Liver (tissue), 9 donors: ENCODE measurements around the gene NOTCH1. TPM values are rescaled to one million over a fixed set of nuclear protein-coding genes. Genes with fewer than 3 reads are reported as not detected.

ENCODE experiments used
- DNase-seq: peaks from one replicate; pipeline ENCODE4 v3.0.0-alpha.2; 2017; ENCODE audit warnings: low spot score
- H3K27ac ChIP-seq, 2 donors: one replicate each; pipeline ENCODE4 v1.7.0; 2013; ENCODE audit warnings: inconsistent platforms in 2 of 2, low read length in 2 of 2, control low read depth in 1 of 2, low read depth in 1 of 2, mild to moderate bottlenecking in 1 of 2
- H3K27me3 ChIP-seq, 4 donors: one replicate each; pipeline versions ENCODE4 v1.6.1 to v1.7.0; 2013; ENCODE audit warnings: low read length in 3 of 4, inconsistent platforms in 1 of 4, mild to moderate bottlenecking in 1 of 4, moderate library complexity in 1 of 4; ENCODE audit not compliant: control insufficient read depth in 4 of 4, insufficient read depth in 4 of 4
- H3K36me3 ChIP-seq, 4 donors: one replicate each; pipeline versions ENCODE4 v1.6.1 to v1.7.0; 2013; ENCODE audit warnings: low read length in 3 of 4, mild to moderate bottlenecking in 3 of 4, low read depth in 1 of 4, moderate library complexity in 1 of 4; ENCODE audit not compliant: control insufficient read depth in 4 of 4, insufficient read depth in 3 of 4
- H3K4me1 ChIP-seq, 4 donors: one replicate each; pipeline versions ENCODE4 v1.6.1 to v1.7.0; 2013; ENCODE audit warnings: low read length in 3 of 4, mild to moderate bottlenecking in 3 of 4, moderate library complexity in 1 of 4; ENCODE audit not compliant: control insufficient read depth in 4 of 4, insufficient read depth in 4 of 4
- H3K4me3 ChIP-seq, 3 donors: one replicate each; pipeline versions ENCODE4 v1.6.1 to v1.7.0; 2013; ENCODE audit warnings: low read length in 3 of 3, control low read depth in 1 of 3, low read depth in 1 of 3, mild to moderate bottlenecking in 1 of 3
- H3K9ac ChIP-seq, 2 donors: one replicate each; pipeline ENCODE4 v1.7.0; 2013; ENCODE audit warnings: low read length in 2 of 2, mild to moderate bottlenecking in 2 of 2, moderate library complexity in 2 of 2, control low read depth in 1 of 2, low read depth in 1 of 2
- H3K9me3 ChIP-seq, 4 donors: one replicate each; pipeline versions ENCODE4 v1.6.1 to v1.7.0; 2013; ENCODE audit warnings: low read length in 3 of 4; ENCODE audit not compliant: control insufficient read depth in 4 of 4
- EGR1 ChIP-seq, 2 donors: IDR thresholded peaks; 2 replicates each; pipeline ENCODE4 v1.6.1; 2016 to 2018; ENCODE audit warnings: antibody characterized with exemption in 2 of 2, low read depth in 2 of 2
- FOXA1 ChIP-seq: IDR thresholded peaks from 2 replicates; pipeline ENCODE4 v1.6.1; 2016; ENCODE audit warnings: antibody characterized with exemption
- FOXA2 ChIP-seq: IDR thresholded peaks from 2 replicates; pipeline ENCODE4 v1.6.1; 2016; ENCODE audit warnings: antibody characterized with exemption
- GABPA ChIP-seq, 2 donors: IDR thresholded peaks in 1 of 2; conservative IDR thresholded peaks in 1 of 2; 2 replicates each; pipeline ENCODE4 v1.6.1; 2016; ENCODE audit warnings: antibody characterized with exemption in 2 of 2, mild to moderate bottlenecking in 1 of 2, moderate library complexity in 1 of 2
- HNF4A ChIP-seq, 2 donors: conservative IDR thresholded peaks; 2 replicates each; pipeline ENCODE4 v1.6.1; 2016; ENCODE audit warnings: antibody characterized with exemption in 2 of 2, mild to moderate bottlenecking in 2 of 2
- HNF4G ChIP-seq: IDR thresholded peaks from 2 replicates; pipeline ENCODE4 v1.6.1; 2016; ENCODE audit warnings: antibody characterized with exemption
- JUND ChIP-seq, 2 donors: IDR thresholded peaks; 2 replicates each; pipeline ENCODE4 v1.6.1; 2016; ENCODE audit warnings: antibody characterized with exemption in 2 of 2
- NR2F2 ChIP-seq: IDR thresholded peaks from 2 replicates; pipeline ENCODE4 v1.6.1; 2016; ENCODE audit warnings: antibody characterized with exemption
- RAD21 ChIP-seq, 2 donors: IDR thresholded peaks; 2 replicates each; pipeline ENCODE4 v1.6.1; 2016; ENCODE audit warnings: antibody characterized with exemption in 2 of 2, mild to moderate bottlenecking in 2 of 2
- RXRA ChIP-seq, 2 donors: IDR thresholded peaks; 2 replicates each; pipeline ENCODE4 v1.6.1; 2017 to 2018; ENCODE audit warnings: antibody characterized with exemption in 2 of 2, mild to moderate bottlenecking in 1 of 2
- SP1 ChIP-seq: IDR thresholded peaks from 2 replicates; pipeline ENCODE4 v1.6.1; 2018; ENCODE audit warnings: antibody characterized with exemption, mild to moderate bottlenecking
- TAF1 ChIP-seq: conservative IDR thresholded peaks from 2 replicates; pipeline ENCODE4 v1.6.1; 2016; ENCODE audit warnings: antibody characterized with exemption, mild to moderate bottlenecking
- YY1 ChIP-seq: IDR thresholded peaks from 2 replicates; pipeline ENCODE4 v1.6.1; 2016; ENCODE audit warnings: antibody characterized with exemption, mild to moderate bottlenecking
- WGBS: extraction: QIAGEN DNeasy Blood & Tissue Kit; methylation state at CpG from one replicate; pipeline ENCODE4 v1.1.7; 2013; 5-methylcytosine and 5-hydroxymethylcytosine counted together
- polyA plus RNA-seq, 2 donors: library from polyadenylated mRNA; stranded (reverse) in 1 of 2; unstranded in 1 of 2; fragments of 200-250 nt in 1 of 2; fragments of >200 nt in 1 of 2; fragmentation: Nextera tagmentation in 1 of 2; extraction: Ambion mirVana in 1 of 2; gene quantifications; one replicate each; pipeline versions ENCODE4 v1.2.1 to v1.2.3, GENCODE V29; 2013 to 2015
- total RNA-seq, 2 donors: library from RNA; depleted of rRNA; stranded (reverse); fragments of >200 nt; gene quantifications; one replicate each; pipeline ENCODE4 v1.2.3, GENCODE V29; 2014
- TF ChIP-seq, protein P1 (sequence below): IDR thresholded peaks from 2 replicates; pipeline ENCODE4 v1.6.1; 2016; ENCODE audit warnings: antibody characterized with exemption, mild to moderate bottlenecking
- TF ChIP-seq, protein P2 (sequence below): IDR thresholded peaks from 2 replicates; pipeline ENCODE4 v1.6.1; 2016; ENCODE audit warnings: antibody characterized with exemption
- TF ChIP-seq, protein P3 (sequence below): IDR thresholded peaks from 2 replicates; pipeline ENCODE4 v1.6.1; 2016; ENCODE audit warnings: antibody characterized with exemption
- TF ChIP-seq, protein P4 (sequence below): IDR thresholded peaks from 2 replicates; pipeline ENCODE4 v1.6.1; 2016; ENCODE audit warnings: antibody characterized with exemption
- TF ChIP-seq, protein P5 (sequence below): fragments of 150-350 bp; IDR thresholded peaks from 2 replicates; pipeline ENCODE4 v1.5.1; 2017; ENCODE audit warnings: improper control_type of control experiment, low read depth, low read length; ENCODE audit not compliant: missing input control
- donor health status: healthy.
- donor health status: healthy.
- donor health status: healthy.
- donor health status: healthy.
- donor health status: healthy.

Gene NOTCH1
- total and polyA plus RNA-seq, 4 donors: 2.4 to 22.3 (median 8.5) TPM

DNA sequence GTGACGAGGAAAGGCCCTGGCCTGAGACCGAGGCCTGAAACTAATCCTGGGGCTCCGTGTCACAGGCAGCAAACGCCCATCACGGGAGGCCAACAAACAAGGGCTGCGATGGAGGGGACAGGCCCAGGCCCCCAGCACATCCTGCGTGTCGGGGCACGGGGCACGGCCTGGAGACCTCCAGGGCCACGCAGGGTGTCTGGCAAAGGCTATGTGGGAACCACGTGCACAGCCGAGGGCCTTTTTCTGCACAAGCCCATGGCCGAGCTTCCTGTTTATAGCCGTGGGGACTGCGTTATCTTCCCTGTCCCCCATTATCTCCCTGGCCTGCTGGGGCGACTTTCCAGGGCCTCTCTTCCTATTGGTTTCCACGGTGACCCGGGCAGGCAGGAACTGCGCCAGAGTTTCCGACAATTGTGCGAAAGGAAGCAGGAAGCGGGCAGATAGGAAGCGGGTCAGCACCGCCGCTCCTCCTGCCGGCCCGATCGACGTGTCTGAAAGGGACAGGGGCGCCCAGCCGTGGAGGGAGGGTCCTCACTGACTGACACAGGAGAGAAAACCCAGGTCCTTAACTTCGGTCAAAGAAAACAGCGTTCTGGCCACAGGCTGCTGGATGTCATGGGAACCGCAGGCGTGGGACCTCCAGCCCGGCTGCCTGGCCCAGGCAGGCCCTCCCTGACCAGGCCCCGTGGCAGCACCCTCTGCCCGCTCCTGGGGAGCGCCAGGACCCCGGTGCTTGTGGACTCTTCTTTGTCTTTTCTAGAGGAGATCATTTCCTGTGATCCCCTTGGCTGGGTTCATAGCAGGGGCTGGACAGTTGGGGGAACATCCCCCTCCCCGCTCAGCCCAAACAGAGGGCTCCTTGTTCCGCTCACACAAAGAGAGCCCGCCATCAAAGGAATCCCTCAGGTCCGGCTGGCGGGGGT is 33.9 kb downstream of the NOTCH1 start:
- DNase-seq: peak; percentile 51
- H3K27me3 ChIP-seq: no peaks in the 10 kb centered on the region
- H3K27ac ChIP-seq: peak overlapping the region; percentile 66 to 79
- no peaks in the 10 kb centered on the region for H3K9me3 ChIP-seq
- H3K9ac ChIP-seq: no peak overlapping the region
- WGBS: 79% methylated on average over 46 of the region's 46 CpGs
- H3K36me3 ChIP-seq: peaks cover 9 to 66% (median 30%) of the 10 kb centered on the region in 4 donors
- TF ChIP-seq JUND (IDR thresholded peaks at IDR 0.05) (no peak), EGR1 (IDR thresholded peaks at IDR 0.05; ENCODE audit: low read depth in 2 of 2) (peak; percentile 48 to 81), SP1 (peak; percentile 74), YY1 (no peak), RAD21 (IDR thresholded peaks at IDR 0.05) (peak in 1 of 2 donors; percentile 15), TAF1 (no peak), FOXA2 (no peak), GABPA (IDR thresholded peaks at IDR 0.05 in 1 of 2, conservative IDR thresholded peaks at IDR 0.05 in 1 of 2) (no peak), RXRA (IDR thresholded peaks at IDR 0.05) (peak in 1 of 2 donors; percentile 61), HNF4A (conservative IDR thresholded peaks at IDR 0.05) (no peak), NR2F2 (peak; percentile 100), FOXA1 (no peak), HNF4G (no peak)
- TF ChIP-seq, protein P1, sequence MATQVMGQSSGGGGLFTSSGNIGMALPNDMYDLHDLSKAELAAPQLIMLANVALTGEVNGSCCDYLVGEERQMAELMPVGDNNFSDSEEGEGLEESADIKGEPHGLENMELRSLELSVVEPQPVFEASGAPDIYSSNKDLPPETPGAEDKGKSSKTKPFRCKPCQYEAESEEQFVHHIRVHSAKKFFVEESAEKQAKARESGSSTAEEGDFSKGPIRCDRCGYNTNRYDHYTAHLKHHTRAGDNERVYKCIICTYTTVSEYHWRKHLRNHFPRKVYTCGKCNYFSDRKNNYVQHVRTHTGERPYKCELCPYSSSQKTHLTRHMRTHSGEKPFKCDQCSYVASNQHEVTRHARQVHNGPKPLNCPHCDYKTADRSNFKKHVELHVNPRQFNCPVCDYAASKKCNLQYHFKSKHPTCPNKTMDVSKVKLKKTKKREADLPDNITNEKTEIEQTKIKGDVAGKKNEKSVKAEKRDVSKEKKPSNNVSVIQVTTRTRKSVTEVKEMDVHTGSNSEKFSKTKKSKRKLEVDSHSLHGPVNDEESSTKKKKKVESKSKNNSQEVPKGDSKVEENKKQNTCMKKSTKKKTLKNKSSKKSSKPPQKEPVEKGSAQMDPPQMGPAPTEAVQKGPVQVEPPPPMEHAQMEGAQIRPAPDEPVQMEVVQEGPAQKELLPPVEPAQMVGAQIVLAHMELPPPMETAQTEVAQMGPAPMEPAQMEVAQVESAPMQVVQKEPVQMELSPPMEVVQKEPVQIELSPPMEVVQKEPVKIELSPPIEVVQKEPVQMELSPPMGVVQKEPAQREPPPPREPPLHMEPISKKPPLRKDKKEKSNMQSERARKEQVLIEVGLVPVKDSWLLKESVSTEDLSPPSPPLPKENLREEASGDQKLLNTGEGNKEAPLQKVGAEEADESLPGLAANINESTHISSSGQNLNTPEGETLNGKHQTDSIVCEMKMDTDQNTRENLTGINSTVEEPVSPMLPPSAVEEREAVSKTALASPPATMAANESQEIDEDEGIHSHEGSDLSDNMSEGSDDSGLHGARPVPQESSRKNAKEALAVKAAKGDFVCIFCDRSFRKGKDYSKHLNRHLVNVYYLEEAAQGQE: no peak
- TF ChIP-seq, protein P2, sequence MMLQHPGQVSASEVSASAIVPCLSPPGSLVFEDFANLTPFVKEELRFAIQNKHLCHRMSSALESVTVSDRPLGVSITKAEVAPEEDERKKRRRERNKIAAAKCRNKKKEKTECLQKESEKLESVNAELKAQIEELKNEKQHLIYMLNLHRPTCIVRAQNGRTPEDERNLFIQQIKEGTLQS: no peak
- TF ChIP-seq, protein P3, sequence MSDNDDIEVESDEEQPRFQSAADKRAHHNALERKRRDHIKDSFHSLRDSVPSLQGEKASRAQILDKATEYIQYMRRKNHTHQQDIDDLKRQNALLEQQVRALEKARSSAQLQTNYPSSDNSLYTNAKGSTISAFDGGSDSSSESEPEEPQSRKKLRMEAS: no peak
- TF ChIP-seq, protein P4, sequence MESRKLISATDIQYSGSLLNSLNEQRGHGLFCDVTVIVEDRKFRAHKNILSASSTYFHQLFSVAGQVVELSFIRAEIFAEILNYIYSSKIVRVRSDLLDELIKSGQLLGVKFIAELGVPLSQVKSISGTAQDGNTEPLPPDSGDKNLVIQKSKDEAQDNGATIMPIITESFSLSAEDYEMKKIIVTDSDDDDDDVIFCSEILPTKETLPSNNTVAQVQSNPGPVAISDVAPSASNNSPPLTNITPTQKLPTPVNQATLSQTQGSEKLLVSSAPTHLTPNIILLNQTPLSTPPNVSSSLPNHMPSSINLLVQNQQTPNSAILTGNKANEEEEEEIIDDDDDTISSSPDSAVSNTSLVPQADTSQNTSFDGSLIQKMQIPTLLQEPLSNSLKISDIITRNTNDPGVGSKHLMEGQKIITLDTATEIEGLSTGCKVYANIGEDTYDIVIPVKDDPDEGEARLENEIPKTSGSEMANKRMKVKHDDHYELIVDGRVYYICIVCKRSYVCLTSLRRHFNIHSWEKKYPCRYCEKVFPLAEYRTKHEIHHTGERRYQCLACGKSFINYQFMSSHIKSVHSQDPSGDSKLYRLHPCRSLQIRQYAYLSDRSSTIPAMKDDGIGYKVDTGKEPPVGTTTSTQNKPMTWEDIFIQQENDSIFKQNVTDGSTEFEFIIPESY: no peak
- TF ChIP-seq, protein P5, sequence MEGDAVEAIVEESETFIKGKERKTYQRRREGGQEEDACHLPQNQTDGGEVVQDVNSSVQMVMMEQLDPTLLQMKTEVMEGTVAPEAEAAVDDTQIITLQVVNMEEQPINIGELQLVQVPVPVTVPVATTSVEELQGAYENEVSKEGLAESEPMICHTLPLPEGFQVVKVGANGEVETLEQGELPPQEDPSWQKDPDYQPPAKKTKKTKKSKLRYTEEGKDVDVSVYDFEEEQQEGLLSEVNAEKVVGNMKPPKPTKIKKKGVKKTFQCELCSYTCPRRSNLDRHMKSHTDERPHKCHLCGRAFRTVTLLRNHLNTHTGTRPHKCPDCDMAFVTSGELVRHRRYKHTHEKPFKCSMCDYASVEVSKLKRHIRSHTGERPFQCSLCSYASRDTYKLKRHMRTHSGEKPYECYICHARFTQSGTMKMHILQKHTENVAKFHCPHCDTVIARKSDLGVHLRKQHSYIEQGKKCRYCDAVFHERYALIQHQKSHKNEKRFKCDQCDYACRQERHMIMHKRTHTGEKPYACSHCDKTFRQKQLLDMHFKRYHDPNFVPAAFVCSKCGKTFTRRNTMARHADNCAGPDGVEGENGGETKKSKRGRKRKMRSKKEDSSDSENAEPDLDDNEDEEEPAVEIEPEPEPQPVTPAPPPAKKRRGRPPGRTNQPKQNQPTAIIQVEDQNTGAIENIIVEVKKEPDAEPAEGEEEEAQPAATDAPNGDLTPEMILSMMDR: no peak
- no peak overlapping the region for H3K4me3 ChIP-seq
- H3K4me1 ChIP-seq: peaks cover 3 to 20% (median 5%) of the 10 kb centered on the region in 4 donors
